GM18909 (cell line): ENCODE data around the gene CREBBP.
"Not testable (repeated sequence)": the region's sequence is repeated elsewhere in the genome, so short reads cannot be mapped to it uniquely, and the experiment has no call there.

ENCODE experiments used
- ATAC-seq: cut with Tn5 transposase; IDR thresholded peaks from one replicate; pipeline ENCODE4 v1.9.1; 2021; ENCODE audit warnings: mild to moderate bottlenecking; ENCODE audit not compliant: unreplicated experiment, poor library complexity

CREBBP gene

DNA sequence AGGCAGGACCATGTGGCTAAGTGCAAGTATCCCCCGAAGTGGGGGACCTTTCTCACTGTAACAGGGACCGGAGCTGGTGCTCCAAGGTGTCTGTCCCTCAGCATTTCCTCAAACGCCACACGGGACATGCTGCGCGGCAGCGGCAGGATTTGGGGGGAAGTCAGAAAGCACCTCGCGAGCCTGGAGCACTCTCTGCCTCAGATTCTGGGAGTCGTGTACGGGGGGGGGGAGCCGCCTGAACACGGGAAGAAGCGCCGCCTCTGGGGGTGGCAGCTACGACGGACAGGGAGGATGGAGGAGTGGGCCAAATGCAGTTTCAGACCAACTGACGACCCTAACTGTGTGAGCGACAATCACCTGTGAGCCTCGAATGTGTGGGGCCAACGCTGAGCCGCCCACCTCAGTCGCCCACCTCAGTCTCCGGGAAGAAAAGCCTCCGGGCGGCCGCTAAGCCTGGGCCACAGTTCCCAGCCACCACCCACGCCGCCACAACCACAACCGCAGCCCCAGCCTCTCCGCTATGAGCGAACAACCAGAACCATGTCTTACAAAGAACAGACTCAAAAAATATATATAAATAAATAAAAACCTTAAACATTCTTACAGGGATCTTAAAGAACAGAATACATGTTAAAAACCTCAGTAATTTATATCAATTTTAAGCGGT is 154.4 kb downstream of the CREBBP start:
- no peak for ATAC-seq

DNA sequence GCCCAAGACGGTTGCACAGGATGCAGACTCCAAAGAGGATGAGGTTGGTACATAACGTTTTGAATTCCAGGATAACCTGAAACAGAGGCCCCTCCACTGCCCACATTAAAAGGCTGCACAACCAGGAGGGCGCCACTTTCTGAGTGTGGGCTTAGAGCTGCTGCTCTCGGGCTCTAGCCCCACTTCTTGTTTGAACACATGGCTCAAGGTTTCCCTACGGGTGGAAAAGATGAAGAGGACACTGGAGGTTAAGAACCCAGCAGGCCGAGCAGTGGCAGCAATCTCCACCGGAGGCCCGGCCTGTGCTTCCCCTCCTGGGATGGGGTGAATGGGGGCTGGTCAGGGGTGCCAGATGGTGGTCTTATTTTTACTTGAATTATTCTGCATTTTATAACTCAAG is 155.2 kb downstream of the CREBBP start:
- ATAC-seq: no peak

DNA sequence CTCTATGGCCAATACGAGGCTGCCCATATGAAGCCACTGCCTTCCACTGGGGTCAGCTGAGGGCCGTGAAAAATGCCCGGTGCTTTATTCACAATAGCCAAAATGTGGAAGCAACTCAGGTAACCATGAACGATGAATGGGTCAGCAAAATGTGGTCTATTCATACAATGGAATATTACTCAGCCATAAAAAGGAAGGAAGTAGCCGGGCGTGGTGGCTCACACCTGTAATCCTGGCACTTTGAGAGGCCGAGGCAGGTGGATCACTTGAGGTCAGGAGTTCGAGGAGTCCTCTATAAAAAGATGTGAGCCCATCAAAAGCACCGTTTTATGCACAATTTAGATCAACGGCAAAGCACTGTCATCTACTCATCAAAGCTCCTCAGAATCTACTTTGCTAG is 158.0 kb downstream of the CREBBP start:
- ATAC-seq: no peak

DNA sequence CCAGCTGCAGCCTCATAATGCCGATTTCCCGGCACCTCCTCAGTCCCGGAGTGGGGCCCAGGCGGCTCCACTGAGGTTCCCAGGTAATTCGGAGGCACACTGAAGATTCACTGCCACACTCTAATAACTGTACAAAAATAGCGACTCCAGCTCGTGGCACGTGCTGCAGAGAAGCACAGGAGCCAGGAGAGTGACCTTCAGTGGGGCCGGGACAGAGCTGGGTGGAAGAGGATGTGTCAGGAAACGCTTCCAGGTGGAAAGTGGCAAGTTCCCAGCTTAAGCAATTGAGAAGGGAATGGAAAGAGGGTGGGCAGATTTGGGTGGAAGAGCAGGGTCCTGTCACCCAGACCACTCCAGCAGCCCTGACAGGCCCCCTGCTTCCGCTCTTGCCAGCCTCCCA is 160.1 kb downstream of the CREBBP start:
- ATAC-seq: no peak

DNA sequence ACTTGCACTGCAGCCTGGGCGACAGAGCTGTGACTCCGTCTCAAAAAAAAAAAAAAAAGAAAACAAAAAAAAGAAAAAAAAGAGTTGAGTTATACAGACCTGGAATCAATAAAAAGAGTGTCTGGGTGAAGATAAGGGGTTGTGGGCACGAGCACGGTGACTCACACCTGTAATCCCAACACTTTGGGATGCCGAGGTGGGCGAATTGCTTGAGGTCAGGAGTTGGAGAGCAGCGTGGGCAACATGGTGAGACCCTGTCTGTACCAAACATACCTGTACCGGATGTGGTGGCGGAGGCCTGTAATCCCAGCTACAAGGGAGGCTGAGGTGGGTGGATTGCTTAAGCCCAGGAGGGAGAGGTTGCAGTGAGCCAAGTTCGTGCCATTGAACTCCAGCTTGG is 161.9 kb downstream of the CREBBP start:
- ATAC-seq: no peak

DNA sequence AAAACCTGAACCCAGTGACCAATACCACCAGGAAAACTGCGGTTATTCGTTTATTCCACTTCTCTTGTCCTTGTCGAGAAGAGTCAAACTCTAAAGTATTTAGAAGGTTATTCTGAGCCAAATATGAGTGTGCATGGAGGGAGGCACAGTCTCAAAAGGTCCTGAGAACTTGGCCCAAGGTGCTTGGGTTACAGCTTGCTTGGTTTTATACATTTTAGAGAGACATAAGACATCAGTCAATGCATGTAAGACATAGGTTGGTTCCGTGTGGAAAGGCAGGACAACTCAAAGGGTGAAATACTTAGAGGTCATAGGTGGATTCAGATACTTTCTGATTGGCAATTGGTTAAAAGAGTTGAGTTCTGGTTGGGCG is 162.5 kb downstream of the CREBBP start:
- no peak for ATAC-seq

DNA sequence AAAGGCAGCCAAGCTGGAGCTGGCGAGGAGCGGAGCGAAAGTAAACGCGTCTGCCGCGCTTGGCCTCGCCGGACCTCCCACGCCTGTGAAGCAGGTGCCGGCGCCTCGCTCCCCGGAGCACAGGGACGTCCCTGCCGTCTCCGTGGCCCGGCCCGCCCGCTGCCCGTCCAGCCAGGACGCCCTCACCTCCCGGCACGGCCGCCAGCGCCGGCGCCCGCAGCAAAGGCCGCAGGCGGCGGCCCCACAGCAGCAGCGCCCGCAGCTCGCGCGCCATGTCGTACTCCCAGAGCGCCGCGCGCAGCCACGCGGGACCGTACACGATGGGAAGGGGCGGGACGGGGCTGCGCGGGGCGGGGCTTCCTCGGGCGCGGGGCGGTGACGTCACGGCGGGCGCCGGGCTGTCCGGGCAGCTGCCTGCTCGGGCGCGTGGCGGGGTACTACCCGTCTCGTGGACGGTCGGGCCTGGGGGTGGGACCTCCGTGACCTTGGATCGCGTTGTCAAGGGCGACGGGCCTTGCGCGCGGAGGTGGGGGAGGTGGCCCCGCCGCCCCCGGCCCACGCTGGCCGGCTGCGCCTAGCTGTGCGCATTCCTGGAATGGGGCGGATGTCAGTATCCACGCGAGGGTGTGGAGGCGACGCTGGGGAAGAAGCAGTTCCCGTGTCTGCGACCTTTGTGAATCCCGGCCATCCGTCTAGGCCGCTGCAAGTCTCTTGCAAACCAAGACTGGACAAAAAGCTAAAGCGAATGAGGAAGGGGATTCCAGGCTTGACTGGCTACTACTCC is 163.1 kb downstream of the CREBBP start, which contains the start of gene TRAP1:
TRAP1 (minus strand) TSS at position 290 of the 784 bp plus-strand sequence; CDS start at position 274, 16 bp downstream.
- ATAC-seq: peak; percentile 81

DNA sequence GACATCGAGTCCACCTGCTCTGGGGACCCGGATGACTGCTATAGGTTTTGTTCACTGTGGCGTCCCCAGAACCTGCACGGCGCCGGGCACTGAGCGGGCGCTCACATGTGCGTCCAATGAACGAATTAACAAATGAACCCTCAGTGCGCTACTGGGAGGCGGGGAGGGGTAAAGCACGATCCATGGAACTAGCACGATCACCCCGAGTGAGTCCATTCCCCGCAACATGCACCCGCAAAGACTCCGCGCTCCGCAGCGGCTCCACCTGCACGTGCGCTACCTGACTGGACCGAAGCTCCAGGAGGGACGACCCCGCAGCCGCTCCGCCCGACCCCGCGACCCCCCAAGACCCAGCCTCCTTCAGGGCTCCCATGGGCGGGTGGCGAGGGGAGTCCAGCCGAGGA is 163.7 kb downstream of the CREBBP start:
- peak; percentile 33 for ATAC-seq

DNA sequence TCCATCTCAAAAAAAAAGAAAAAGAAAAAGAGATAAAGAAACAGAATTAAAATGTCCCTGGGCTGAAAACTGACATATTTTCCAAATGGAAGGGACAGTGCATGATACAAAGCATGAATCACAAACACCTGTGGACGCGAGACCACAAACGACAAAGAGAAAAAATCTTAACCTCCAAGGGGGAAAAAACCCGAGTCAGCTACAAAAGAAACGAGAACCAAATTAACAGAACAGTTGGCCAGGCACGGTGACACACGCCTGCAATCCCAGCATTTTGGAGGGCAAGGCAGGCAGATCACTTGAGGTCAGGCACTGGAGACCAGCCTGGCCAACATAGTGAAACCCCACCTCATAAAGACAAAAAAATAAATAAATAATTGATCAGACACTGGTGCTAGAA is 165.1 kb downstream of the CREBBP start:
- ATAC-seq: no peak

DNA sequence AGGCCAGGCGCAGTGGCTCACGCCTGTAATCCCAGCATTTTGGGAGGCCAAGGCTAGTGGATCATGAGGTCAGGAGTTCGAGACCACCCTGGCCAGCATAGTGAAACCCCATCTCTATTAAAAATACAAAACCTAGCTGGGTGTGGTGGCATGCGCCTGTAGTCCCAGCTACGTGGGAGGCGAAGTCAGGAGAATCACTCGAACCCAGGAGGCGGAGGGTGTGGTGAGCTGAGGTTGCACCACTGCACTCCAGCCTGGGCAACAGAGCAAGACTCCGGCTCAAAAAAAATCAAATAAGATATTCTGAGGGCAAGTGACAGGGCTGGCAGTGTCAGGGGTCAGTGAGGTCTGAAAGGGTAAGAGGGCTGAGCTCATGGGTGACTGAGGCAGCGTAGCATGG is 166.1 kb downstream of the CREBBP start:
- not testable (repeated sequence) for ATAC-seq

DNA sequence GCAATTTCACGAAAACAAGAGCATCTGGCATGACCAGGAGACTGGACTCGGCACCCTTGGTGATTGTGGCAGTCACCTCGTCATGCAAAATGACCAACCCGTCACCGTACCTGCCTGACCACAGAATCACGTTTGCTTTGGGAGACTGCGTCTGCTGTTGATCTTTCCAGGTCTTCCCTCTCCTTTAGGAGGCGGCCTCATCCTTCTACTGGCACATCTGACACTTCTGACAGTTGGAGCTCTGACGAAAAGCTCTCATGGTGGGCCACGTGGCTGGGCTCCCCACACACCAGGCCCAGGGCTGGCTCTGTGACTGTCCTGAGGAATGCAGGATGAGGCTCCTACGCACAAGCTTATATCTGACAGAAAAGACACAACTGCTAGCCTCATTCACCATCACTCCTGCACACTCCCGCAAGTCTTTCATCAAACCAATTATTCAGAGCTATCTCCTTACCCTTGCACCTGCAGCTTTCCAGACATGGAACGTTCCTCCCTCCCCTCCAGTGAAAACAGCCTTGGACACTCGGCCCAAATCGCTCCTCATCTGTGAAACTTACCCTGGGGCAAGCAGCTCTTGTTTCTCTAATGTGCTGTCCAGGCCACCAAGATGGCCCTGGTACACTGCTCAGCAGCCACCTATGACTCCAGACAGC is 166.8 kb downstream of the CREBBP start:
- no peak for ATAC-seq

DNA sequence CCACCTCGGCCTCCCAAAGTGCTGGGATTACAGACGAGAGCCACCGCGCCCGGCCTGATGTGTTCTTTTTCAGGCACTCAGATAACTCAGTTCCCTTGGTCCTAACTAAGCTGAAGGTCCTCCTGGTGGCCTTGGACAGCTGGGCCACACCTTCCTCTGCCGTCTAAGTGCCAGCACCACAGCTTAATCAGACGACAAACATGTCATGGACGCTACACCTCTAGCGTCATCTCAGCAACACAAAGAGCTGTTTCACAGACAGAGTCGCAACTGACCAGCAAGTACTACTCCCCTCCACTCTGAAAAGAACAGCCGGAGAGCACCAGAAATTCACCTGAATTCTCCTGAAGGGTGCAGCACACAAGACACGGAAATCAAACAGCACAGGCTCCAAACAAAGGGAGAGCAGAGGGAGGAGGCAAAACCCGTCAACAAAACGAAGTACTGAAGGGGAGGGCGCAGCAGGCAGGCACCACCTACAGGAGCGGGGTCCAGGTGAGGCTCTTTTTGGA is 167.6 kb downstream of the CREBBP start:
- ATAC-seq: no peak

DNA sequence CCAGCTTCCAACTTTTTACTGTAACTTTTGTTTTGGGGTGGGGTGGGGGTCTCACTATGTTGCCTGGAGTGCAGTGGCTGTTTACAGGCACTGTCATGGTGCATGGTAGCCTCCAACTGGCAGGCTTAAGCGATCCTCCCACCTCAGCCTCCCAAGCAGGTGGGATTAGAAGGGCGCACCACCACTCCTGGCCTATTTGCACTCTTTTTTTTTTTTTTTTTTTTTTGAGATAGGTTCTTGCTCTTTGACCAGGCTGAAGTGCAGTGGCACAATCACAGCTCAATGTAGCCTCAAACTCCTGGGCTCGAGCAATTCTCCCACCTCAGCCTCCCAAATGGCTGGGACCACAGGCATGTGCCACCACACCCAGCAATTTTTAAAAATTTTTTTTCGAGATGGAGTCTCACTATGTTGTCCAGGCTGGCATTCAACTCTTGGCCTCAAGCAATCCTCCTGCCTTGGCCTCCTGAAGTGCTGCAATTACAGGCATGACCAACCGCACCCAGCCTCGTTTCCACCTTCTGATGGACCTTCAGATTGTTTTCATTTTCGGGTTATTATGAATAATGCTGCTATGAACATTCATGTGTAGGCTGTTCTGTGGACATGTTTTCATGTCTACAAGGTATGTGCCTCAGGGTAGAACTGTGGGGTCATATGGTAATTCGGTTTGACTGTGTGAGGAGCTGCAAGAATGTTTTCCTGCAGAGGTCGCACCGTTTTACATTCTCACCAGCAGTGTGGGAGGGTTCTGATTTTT is 174.1 kb downstream of the CREBBP start:
- no peak for ATAC-seq

DNA sequence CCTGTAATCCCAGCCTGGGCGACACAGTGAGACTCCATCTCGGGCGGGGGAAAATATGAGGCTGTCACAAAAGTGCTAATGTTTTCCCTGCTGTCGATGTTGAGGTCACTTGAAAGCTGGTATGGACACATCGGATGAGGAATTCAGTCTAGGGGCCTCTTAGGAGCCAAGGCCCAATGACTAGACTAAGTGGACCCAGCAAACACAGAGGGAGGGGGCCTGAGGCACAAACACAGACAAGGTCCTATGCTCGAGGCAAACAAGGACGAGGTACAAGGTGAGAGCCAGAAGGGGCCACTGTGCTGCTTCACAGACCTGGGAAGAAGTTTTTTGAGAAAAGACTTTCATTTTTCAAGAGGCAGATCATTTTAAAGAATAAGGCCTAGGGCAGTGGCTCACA is 178.4 kb downstream of the CREBBP start:
- no peak for ATAC-seq

DNA sequence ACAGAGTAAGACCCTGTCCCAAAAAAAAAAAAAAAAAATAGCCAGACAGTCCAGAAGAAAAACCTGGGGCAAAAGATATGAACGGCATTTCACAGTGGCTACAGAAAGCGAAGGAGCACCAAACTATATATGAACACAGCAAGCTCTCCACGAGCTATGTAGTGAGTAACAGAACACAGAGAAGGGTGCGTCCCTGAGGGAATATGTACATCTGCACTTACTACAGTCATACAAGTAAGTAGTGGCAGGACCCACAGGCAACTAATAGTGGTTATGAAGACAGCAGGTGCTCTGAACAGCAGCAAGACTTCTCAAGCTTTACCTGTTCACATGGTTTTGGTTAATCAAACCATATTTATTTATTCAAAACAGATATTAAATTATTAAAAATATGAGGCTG is 179.0 kb downstream of the CREBBP start:
- ATAC-seq: no peak

DNA sequence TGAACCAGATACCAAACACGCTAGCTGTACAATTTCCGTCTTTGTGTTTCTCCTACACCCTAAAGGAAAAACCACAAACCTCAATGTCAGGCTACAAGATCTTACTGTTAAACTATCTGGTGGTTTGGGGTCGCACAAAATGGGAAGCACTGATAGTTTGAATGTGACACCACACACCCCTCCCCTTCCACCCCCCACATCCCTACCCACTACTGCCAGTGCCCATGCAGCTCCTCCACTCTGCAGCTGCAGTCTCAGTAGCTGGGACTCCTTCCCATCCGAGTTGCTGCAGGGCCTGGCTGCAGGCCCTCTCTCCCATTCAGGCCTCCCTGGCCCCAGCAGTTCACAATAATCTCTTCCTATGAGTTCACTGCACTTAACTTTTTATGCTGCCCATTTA is 181.6 kb downstream of the CREBBP start:
- ATAC-seq: no peak

DNA sequence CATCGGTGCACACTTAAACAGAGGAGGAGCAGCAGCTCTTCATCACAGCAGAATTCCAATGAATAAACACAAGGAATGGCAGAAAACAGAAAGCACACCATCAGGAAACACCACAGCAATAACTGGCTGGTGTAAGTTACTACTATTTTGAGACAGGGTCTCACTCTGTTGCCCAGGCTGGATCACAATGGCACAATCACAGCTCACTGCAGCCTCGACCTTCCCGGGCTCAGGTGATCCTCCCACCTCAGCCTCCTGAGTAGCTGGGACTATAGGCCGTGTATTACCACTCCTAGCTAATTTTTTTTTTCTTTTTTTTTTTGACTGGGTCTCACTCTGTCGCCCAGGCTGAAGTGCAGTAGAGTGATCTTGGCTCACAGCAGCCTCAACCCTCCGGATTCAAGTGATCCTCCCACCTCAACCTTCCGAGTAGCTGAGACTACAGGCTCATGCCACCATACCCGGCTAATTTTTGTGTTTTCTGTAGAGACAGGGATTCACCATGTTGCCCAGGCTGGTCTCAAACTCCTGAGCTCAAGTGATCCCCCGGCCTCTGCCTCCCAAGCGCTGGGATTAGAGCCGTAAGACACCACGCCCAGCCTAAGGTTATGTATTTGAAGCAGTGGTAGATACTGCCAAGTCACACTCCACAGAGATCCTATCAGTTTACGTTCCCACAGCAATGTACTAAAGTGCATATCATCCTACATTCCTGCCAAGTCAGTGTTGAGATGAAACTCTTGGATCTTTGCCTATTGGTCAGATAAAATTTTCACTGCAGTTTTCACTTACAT is 183.9 kb downstream of the CREBBP start:
- no peak for ATAC-seq

DNA sequence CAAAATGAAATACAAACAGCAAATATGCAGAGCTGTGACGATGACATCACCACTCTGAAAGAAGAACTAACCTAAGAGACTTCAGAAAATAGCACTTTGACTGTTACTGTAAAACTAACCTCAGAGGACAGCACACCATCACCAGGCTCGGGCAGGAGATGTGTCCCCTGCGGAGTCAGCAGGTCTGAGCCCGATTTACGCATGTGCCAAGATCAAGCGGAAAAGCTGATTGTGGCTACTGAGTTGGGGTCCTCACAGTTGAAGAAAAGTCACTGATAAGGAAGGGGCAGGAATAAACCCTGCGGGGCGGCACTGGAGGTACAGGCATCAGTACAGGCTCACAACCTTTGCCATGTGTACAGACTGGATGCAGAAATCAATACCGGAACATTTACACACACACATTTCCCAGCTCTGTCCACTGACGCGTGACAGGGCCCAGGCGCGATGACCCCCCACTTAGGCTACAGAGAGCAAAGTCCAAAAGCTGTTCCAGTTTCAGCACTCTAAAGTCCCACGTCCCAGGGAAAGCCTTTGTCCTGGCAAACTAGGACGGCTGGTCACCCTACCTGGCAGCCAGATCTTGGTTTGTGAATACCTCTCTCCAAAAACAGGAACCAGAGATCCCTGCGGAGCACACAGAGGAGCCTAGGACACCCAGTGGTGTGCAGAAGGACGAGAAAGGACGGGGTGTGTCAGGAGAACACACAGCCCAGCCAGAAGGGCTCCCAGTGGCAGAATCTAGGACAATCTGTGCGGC is 184.7 kb downstream of the CREBBP start:
- no peak for ATAC-seq

DNA sequence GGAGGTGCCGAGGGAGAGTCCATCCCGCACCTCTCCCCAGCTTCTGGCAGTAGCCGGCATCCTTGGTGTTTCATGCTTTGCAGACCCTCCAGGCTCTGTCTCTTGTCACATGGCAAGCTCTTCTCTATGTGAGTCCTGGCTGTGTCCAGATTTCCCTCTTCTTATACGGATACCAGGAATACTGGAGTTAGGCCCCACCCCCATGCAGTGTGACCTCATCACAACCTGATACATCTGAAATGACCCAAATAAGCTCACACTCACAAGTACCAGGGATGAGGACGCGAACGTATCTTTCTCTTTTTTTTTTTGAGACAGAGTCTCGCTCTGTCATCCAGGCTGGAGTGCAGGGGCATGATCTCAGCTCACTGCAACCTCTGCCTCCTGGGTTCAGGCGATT is 186.5 kb downstream of the CREBBP start:
- ATAC-seq: no peak
